Spleen (tissue), 7 donors: Measurements from ENCODE around the gene KCNE3.

Source experiments
- POLR2A ChIP-seq, 3 donors: fragments of 450-650 bp; IDR thresholded peaks; one replicate each; pipeline ENCODE4 v1.5.1; 2017; ENCODE audit warnings: antibody characterized with exemption in 3 of 3, mild to moderate bottlenecking in 1 of 3
- TF ChIP-seq, protein P1 (sequence below), 11 experiments: fragments of 200-600 bp in 7 of 11; fragments of 450-650 bp in 4 of 11; sonication (generic) in 4 of 11; IDR thresholded peaks in 8 of 11; conservative IDR thresholded peaks in 3 of 11; 1 replicate in 7 of 11; 2 replicates in 4 of 11; pipeline versions ENCODE4 v1.4.0 to v1.8.0; 2016 to 2021; ENCODE audit warnings: antibody characterized with exemption in 11 of 11, inconsistent platforms in 4 of 11, mild to moderate bottlenecking in 1 of 11
- donor health status: DM: no; HTN: no; CAD: no; lungs with moderate emphysema.
- donor health status: DM: no; HTN: no; CAD: no.
- donor health status: DM: no; HTN: no; CAD: no.

DNA sequence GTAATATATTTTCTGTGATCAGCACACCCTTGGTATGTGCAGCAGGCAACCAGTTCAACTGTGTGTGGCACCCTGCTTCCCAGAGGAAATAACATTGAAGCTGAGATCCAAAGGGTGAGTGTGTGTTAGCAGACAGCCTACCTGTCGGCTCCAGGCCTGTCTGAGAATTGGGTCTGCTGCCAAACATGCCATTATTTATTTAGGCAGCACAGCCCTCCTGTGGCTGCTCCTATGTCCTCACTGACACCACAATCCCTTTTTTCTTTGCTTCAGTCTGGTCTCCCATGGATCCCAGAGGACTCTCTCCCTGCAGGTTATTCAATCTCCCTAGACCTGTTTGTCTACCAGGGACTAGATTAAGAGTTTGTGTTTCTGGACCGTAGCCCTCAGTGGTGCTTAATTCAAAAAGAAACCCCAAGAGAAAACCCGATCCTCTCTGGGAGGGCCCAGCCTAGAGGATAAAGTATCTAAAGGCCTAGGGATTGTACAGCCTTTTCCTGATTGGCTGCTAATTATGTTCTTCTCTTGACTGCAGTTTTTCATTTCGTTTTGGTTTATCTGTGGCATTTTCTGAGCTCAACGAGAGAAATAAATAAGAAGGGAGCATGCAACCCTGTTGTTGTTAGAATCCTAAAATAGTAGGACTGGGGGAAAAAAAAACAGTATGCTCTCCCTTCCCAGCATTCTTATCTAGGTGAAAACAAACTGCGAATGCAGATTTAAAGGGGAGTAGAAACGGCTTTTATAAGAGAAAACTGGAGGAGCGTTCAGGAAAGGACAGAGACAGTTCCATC is 24.1 kb downstream of the KCNE3 start:
- TF ChIP-seq, protein P1, sequence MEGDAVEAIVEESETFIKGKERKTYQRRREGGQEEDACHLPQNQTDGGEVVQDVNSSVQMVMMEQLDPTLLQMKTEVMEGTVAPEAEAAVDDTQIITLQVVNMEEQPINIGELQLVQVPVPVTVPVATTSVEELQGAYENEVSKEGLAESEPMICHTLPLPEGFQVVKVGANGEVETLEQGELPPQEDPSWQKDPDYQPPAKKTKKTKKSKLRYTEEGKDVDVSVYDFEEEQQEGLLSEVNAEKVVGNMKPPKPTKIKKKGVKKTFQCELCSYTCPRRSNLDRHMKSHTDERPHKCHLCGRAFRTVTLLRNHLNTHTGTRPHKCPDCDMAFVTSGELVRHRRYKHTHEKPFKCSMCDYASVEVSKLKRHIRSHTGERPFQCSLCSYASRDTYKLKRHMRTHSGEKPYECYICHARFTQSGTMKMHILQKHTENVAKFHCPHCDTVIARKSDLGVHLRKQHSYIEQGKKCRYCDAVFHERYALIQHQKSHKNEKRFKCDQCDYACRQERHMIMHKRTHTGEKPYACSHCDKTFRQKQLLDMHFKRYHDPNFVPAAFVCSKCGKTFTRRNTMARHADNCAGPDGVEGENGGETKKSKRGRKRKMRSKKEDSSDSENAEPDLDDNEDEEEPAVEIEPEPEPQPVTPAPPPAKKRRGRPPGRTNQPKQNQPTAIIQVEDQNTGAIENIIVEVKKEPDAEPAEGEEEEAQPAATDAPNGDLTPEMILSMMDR (IDR thresholded peaks at IDR 0.05 in 8 of 11, conservative IDR thresholded peaks at IDR 0.05 in 3 of 11): no peak
- no peak for TF ChIP-seq POLR2A (IDR thresholded peaks at IDR 0.05)
